Omental fat pad (tissue), 4 donors: ENCODE measurements around the gene C10orf90. TPM values are rescaled to one million over a fixed set of nuclear protein-coding genes. Genes with fewer than 3 reads are reported as not detected.

Source experiments
- ATAC-seq: fragments of 150-250 bp; one replicate; pipeline ENCODE4 v1.9.1; 2016; ENCODE audit warnings: mild to moderate bottlenecking, moderate library complexity; ENCODE audit not compliant: low FRiP score
- DNase-seq: peaks from one replicate; pipeline ENCODE4 v3.0.0-alpha.2; 2019; ENCODE audit warnings: low spot score
- total RNA-seq, 4 donors: library from RNA; depleted of rRNA; stranded (reverse); fragments of >200 nt; gene quantifications; one replicate each; pipeline ENCODE4 v1.1.0, GENCODE V29; 2016
- TF ChIP-seq, protein P1 (sequence below), 3 donors: fragments of 450-650 bp; IDR thresholded peaks; one replicate each; pipeline ENCODE4 v1.5.1; 2016 to 2017; ENCODE audit warnings: antibody characterized with exemption in 3 of 3, mild to moderate bottlenecking in 3 of 3, moderate library complexity in 2 of 3

Gene C10orf90
- total RNA-seq, 4 donors from 2014 or later, result 0.72 to 0.75 TPM; not detected in 2

DNA sequence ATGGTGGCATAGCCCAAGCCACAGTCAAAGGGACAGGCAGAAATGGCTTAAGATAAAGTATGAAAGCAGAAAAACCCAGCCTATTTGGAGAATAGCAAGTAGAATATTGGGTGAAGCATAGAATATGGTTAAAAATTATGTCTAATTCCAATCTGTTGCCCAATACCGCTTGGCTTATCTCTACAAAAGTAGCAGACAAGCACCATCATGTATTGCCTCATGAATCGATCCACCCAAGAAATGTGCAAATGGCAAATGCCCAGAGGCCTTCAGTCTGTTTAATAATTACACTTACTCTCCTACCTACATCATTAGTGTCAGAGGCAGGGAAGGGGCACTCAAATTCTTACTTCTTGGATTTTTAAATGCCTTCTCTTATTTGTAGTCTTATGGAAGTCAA, 151.3 kb downstream of the C10orf90 start:
- ATAC-seq (no peak), DNase-seq (no peak)
- TF ChIP-seq, protein P1, sequence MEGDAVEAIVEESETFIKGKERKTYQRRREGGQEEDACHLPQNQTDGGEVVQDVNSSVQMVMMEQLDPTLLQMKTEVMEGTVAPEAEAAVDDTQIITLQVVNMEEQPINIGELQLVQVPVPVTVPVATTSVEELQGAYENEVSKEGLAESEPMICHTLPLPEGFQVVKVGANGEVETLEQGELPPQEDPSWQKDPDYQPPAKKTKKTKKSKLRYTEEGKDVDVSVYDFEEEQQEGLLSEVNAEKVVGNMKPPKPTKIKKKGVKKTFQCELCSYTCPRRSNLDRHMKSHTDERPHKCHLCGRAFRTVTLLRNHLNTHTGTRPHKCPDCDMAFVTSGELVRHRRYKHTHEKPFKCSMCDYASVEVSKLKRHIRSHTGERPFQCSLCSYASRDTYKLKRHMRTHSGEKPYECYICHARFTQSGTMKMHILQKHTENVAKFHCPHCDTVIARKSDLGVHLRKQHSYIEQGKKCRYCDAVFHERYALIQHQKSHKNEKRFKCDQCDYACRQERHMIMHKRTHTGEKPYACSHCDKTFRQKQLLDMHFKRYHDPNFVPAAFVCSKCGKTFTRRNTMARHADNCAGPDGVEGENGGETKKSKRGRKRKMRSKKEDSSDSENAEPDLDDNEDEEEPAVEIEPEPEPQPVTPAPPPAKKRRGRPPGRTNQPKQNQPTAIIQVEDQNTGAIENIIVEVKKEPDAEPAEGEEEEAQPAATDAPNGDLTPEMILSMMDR (IDR thresholded peaks at IDR 0.05), result no peak

DNA sequence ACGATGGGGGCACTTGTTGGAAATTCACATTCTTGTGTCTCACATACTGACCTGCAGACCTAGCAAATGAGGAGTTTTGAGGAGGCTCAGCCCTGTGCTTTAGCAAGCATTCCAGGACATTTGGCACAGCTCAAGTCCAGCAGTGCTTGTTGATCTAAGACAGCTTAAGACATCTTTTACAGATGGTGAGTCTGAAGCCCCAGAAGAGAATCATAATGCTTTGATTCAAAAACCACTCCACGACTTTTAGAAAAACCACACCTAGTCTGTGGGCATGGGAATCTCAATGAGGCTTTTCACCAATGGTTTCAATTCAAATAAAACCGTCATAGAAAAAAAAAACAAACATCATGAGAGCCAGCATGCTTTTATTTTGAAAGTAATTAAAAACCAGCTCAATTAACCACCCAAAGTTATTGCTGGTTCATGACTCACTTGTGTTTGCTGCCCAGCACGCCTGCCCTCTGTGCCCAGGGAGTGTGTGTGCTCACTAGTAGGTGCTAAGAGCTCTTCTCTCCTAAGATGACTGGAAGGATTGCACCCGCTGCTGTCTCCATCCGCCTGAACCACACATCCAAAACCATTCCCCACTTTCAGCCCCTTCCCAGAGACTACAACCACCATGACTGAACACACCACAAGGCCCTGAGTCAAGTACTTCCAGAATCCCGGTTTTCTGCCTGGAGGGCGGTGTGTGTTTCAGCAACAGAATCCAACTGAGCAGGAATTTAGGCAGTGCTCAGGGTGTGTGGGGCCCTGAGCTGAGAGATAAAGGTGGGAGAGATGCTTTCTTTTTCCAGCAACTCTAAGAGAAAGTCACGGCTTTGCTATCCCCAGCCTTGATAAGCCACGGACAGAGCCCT, 152.0 kb downstream of the C10orf90 start:
- ATAC-seq (no peak), DNase-seq (no peak)
- TF ChIP-seq, protein P1 (IDR thresholded peaks at IDR 0.05), result no peak

DNA sequence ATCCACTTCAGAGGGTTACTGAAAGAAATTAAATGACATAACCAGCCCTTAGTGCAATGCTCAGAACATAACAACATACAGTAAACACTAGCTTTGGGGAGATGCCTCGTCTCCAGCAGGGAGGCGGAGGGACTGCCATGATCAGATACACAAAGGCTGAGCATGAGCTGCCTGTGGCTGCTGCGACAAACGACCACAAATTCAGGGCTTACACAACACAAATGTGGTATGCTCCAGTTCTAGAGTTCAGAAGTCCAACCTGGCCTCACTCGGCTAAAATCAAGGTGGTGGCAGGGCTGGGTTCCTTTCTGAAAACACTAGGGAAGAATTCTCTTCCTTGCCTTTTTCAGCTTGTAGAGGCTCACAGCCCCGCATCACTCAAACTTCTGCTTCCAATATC, 154.0 kb downstream of the C10orf90 start:
- no peak for ATAC-seq
- TF ChIP-seq, protein P1 (IDR thresholded peaks at IDR 0.05), result no peak
- DNase-seq, result no peak

DNA sequence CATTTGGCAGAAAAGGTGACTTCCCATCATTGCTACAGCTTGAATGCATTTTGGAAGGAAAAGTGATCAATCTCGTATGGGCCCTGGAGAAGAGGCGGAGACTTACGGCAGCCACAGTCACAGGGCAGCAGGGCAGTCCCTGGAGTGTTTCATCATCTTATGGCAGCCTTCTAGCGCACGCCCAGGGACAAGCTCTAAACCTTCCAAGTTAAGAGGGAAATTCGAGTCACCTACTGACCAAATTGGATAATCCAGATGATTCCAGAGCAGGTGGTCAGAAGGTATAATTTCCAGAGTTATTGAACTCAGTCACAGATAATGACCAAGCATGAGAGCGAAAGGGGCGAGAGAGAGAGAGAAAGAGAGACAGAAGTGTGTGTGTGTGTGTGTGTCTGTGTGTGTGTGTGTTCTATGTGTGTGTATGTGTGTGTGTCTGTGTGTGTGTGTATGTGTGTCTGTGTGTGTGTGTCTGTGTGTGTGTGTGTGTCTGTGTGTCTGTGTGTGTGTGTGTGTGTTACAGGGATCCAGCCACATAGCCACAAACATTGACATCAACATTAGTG, 158.5 kb downstream of the C10orf90 start:
- DNase-seq (no peak), ATAC-seq (no peak)
- TF ChIP-seq, protein P1 (IDR thresholded peaks at IDR 0.05), result no peak

DNA sequence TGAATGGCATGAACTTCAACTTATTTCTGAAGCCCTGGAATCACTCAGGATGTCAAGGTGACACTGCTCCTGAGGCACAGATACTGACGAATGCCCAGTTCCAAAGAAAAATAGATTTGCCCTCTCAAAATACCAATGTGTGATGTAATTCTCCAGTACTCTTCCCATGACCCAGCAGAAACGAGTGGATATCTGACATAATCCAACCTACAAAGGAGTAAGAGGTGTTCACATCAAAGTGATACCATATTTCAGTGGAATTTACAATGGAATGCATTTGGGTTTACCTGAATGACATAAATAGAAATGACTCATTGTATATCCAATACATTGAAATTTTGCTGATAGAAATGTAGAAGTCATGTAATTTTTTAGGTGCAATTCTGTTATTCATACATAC, 161.3 kb downstream of the C10orf90 start:
- DNase-seq (no peak), ATAC-seq (no peak)
- TF ChIP-seq, protein P1 (IDR thresholded peaks at IDR 0.05), result no peak

DNA sequence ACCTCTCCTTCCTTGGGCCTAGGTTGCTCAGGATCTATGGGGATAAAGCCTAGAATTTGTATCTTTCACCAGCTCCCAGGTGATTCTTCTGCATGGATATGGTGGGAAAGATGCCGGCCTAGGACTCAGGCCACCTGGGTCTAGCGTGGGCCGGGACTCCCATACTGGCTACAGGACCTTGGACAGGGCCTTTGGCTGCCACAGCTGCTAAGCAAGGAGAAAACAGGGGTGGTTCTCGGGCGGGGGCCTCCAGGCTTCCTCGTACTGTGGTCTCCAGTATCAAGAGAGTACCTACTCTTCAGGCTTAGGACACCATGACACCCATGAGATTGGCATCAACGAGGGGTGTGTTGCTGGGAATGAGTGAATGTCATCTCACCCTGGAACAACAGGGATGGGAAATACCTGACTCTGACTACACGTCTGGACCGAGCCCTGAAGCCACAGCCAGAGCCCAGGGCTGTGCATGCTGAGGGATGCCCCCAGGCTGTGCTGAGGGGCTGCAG, 161.9 kb downstream of the C10orf90 start:
- DNase-seq (no peak), ATAC-seq (no peak)
- TF ChIP-seq, protein P1 (IDR thresholded peaks at IDR 0.05), result no peak

DNA sequence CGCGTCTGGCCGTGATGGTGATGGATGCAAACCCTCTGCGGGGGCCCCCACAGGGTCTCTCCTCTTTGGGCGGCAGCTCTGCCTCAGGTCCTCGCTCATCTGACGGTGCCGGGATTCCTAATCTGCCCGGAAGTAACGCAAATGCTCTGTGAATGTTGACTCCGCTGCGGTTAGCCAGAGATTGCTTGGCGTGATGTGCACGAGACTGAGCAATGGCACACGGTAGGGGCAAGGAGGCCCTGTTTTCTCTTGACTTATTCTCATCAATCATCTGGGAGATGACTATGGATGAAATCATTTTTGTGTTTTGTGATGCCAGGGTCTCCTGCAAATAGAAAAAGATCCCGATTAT, 165.8 kb downstream of the C10orf90 start:
- DNase-seq, result no peak
- ATAC-seq, result no peak
- TF ChIP-seq, protein P1 (IDR thresholded peaks at IDR 0.05), result no peak
